Sigmoid colon (tissue), 4 donors: ENCODE measurements around the gene GDPD2.

Experiments used
- CTCF ChIP-seq, 4 experiments: fragments of 450-650 bp in 3 of 4; fragments of 200-600 bp in 1 of 4; IDR thresholded peaks; one replicate each; pipeline ENCODE4 v1.5.1; 2016 to 2019; ENCODE audit warnings: antibody characterized with exemption in 4 of 4, mild to moderate bottlenecking in 3 of 4, moderate library complexity in 2 of 4
- EP300 ChIP-seq, 4 donors: sonication (generic); formaldehyde crosslinking; IDR thresholded peaks; one replicate each; pipeline ENCODE4 v1.6.1; 2017; ENCODE audit warnings: antibody characterized with exemption in 4 of 4
- POLR2A ChIP-seq, 2 donors: fragments of 450-650 bp; IDR thresholded peaks; one replicate each; pipeline ENCODE4 v1.6.1; 2016; ENCODE audit warnings: antibody characterized with exemption in 2 of 2, mild to moderate bottlenecking in 2 of 2, moderate library complexity in 2 of 2
- POLR2AphosphoS5 ChIP-seq, 4 donors: sonication (generic); formaldehyde crosslinking; IDR thresholded peaks; one replicate each; pipeline ENCODE4 v1.6.1; 2017; ENCODE audit warnings: antibody characterized with exemption in 4 of 4

- TF ChIP-seq CTCF (IDR thresholded peaks at IDR 0.05) (no peak), POLR2A (IDR thresholded peaks at IDR 0.05) (peak in 1 of 2 donors; percentile 22), EP300 (IDR thresholded peaks at IDR 0.05) (no peak), POLR2AphosphoS5 (IDR thresholded peaks at IDR 0.05) (peak in 2 of 4 donors; percentile 25 to 29)
Observed at GRCh38 chrX:70476934-70477733, 54.0 kb downstream of the GDPD2 start.
